ENCODE measurements around the gene CNOT2.

- no peak for TF ChIP-seq CTCF (IDR thresholded peaks at IDR 0.05; ENCODE audit: insufficient read depth, low read length)
- TF ChIP-seq POLR2AphosphoS5 (IDR thresholded peaks at IDR 0.05; ENCODE audit: low read depth) = no peak
Observed at GRCh38 chr12:70319605-70320004, 76.4 kb downstream of the CNOT2 start.

Measured in HL-60 (cell line).